Iris pigment epithelial cell (primary cell): ENCODE results near the gene ASTN1.

Experiments
- DNase-seq: peaks from one replicate; pipeline ENCODE4 v3.0.0-alpha.2; 2011; ENCODE audit warnings: low read depth

The ASTN1 gene

DNA sequence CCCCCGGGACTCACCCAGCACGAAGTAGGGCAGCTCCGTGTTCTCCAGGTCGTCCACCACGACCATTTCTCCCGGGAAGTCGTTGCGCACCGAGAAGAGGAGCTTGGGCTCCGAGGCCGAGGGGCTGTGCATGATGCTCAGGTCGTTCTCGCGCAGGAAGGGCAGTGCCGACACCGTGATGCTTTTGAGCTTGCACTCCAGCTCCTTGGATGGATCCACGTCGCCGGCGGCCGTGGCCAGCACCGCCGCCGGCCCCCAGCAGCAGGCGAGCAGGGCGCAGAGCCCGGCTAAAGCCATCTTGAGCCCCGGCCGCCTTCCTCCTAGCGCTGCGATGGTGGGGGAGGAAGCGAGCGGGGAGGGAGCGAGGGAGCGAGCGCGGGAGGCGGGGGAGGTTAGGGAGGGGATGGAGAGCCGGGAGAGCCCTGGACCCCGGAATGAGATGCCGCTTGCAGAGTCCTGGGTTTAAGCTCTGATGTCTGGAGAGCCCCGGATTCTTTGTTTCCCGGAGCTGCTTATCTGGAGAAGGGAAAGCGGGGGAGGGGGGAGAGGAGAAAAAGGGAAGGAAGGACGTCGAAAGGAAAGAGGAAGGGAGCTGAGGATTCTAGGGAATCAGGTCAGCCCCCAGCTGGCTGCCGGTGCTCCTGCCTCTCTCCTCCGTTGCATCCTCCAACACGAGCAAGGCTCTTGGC lies at the start of gene ASTN1:
Gene ASTN1, minus strand, starts transcription at position 333 of the 689 bp plus-strand sequence. Its CDS starts 36 bp downstream, at position 297.
- peak; percentile 1 for DNase-seq

DNA sequence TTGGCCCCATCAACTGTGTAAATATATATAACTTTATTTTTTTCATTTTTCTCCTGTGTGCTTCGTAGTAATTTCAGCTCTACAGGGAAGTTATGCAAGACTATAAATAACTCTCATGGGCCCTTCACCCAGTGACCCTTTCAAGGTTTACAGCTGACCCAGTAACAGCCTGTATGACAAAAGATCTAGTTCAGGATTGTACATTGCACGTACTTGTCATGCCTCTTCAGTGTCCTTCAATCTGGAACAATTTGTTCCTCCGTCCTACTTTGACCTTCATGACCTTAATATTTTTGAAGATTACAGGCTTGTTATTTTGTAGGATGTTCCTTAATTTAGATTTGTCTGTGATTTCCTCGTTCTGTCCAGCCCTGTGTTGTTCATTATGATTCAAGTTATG lies 46.7 kb upstream of the ASTN1 start:
- DNase-seq: no peak

DNA sequence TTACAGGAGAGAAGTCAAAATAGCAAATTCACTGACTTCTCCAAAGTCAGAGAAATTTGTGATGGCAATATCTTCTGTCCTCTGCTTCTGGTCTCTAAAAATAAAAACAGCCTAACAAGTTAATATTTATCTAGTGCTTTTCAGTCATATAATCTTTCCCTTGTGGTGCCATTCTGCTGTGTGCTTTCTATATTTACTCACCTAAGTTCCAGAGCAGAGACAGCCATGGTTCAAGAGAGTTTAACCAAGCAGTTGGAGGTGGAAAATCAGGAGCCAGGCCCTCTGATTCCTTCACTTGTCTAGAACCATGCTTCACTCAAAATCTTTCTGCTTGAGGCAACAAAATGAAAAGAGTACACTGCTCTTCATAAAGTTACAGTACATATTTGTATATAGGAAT lies 45.6 kb upstream of the ASTN1 start:
- no peak for DNase-seq

DNA sequence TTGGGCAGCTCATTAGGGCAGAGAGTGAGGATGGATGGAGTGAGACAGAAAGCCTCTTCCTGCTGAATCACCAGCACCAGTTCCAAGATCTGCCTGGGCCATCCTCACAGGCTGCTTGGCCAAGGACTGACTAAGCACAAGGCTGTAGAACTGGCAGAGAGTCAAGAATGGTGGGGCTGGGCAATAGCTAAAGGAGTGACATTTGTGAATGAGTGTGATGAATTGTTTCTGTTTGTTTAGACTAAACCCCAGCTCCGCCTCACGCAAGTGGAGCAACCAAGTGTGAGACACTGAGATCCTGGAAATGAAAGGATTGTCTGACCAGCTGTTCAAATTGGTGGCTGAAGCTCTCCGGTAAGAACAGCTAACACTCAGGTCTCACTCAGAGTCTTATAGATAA lies 44.8 kb upstream of the ASTN1 start:
- peak; percentile 99 for DNase-seq

DNA sequence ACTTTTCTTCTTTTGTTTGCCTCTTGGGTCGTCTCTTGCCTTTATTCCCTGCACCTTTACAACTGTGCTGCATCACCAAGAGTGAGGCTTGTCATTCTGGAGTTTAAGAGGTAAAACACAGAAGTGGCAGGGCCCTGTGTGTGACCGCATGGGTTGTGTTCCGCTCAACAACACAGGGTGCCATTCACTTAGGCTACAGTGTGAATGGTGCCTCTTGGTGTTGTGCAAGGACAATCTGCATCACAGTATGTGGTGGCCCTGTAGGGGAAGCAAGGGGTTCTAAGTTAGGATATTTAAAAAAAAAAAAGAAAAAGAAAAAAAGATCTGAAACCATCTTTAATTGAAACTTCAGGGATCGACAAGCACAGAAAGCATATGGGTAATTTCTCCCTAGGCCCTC lies 44.4 kb upstream of the ASTN1 start:
- DNase-seq: no peak

DNA sequence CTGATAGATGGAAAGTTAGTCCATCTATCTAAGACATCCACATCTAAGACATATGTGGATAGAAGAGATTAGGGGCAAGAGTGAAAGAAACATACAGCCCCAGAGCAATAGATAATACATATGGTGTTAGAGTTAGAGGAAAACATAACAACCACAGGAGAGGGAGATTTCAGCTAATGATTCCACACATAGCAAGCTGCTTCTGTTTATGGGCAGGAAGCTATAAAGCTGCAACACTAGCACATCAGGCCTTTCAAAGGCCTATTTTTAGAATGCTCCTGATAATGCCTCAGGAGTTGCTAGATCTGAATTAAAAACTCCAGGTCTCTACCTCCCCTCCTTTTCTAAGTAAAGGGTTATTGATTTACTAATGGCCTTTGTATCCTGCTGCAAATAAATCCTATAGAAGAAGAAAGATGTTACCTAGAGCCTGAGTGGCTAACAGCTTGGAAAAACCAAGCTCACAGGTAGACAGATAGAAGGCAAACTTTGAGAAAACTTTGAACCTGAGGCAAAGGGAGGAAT lies 42.4 kb upstream of the ASTN1 start:
- DNase-seq: no peak

DNA sequence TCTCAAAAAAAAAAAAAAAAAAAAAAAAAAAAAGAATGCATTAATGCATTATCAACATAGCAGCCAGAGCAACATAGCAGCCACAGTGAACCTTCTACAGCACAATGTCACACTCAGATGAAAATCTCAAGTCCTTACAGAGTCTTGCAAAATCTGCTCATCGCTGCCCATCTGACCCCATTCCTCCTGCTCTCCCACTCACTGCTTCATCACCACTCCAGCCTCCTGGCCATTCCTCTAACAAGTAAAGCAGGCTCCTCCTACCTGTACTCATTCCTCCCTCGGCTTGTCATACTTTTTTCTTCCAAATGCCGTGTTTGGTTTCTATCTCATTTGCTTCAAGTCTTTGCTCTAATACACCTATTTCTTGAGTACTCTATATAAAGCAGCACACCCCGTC lies 35.8 kb upstream of the ASTN1 start:
- DNase-seq: no peak

DNA sequence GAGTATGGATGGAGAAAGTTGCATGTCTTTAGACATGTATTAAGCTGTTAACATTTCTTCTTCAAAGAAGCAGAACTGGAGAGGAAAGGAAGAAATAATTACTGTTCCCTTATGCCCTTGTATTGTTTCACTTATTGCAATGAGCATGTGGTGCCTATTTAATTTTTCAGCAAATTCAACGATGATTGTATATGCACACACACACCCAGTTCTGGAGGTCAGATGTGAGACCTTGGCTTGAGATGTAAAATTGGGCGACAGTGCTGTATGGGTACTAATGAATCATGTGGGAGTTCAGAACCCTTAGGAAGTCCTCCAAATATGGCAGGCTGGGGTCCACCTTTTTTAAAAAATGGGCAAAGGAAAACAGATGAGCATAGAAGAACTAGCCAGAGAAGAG lies 33.7 kb upstream of the ASTN1 start:
- DNase-seq: no peak

DNA sequence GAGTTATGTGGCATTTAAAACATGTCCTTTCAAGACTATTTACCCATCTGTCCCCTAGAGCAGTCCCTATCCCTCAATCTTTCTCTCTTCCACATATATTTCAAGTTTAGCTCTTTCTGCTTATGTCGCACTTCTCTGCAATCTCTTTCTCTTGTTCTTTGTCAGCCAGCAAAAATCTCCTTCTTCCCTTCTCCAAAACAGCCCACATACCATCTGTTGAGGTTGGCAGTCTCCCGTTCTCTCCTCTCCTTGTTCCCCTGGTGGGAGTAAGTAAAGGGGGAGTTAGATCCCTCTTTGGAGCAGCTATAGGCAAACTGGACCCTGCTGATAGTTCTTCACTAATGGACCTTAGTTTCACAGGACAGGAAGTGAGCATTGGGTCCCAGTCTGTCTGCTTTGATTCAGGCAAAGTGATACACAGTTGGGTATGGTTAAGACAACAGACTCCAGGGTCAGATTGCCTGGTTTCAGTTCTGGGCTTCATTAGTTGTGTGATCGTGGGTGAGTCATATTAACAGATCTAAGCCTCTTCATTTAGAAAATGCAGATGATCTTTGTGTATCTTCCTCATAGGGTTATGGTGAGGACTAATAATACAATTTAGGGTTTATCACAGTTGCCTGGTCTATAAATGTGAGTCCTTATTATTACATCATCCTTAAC lies 25.9 kb upstream of the ASTN1 start:
- no peak for DNase-seq

DNA sequence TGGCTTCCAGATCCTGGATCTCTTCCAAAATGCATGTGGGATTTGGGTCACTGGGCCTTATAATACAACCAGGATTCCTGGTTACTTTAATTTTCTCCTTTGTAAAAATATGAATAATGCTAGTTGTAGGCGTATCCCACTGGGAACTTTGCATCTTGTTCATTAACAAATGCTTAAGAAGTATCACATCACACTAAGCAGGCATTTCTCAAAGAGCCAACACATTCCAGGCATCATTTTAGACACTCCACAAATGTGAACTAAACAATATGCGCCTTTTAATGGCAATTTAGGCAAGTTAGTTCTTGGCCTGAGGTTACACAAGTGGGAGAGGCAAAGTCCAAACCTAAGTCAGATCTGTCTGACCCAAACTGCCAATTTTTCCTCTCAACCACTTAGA lies 22.1 kb upstream of the ASTN1 start:
- no peak for DNase-seq

DNA sequence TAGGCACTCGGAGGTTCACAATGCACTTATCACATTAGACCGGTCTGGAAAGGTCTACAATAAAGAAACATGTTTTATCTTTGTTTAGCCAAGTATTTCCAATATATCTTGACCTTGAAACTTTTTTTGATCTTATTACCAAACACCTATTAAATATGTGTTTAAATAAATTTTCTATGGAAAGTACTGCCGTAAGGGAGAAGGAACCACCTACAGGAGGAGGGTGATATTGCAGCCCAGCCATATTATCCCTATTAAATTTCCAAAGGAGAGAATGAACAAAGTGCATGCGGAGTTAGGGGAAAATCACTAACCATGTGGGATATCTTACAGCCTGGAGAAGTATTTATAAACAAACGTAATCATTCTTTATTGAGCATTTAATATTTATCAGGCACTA lies 20.7 kb upstream of the ASTN1 start:
- DNase-seq: peak; percentile 25

DNA sequence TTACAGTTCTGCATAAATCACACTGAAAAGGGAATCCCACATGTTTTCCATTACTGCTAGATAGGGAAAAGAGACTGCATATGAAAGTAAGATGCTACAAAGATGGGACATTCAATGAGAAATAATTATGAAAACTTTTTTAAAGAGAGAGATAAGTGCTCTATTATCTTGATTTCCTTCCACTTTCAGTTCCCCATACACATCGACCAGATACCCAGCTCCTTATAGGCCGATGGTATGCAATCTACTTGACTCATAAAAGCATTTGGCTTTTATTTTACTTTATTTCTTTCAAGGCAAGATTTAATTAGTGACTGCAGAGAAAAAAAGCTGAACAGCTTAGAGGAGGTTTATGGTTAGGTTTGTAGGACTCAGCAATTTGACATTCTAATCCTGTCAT lies 19.3 kb upstream of the ASTN1 start:
- DNase-seq: no peak

DNA sequence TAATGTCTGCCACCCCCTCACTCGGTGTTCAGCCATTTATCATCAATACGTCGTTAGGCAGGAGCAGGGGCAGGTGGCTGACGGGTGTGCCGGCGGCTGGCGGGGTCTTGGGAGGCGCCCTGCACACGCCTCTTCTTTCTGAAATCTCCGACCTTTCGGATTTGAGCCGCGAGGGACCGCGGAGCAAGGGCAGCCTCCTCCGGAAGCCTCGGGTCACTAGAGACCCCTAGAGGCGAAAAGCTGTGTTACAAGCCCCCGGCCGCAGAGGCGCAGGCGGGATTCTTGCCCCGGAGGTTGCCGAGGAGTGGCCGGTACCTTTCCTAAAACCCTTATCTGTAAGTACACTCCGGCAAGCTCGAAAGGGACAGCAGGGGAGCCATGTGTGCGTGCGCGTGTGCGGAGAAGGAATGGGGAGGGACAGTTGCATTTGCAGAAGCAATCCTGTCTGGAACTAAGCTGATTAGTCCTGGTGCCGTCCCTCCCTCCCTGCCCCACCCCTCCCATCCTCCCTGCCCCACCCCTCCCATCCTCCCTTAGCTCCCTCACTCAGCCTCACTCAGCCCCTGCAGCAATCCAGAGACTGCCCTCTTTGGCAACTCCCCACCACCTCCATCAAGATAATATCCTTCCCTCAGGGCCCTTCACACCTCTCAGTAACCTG lies 17.2 kb upstream of the ASTN1 start:
- DNase-seq: peak; percentile 33

DNA sequence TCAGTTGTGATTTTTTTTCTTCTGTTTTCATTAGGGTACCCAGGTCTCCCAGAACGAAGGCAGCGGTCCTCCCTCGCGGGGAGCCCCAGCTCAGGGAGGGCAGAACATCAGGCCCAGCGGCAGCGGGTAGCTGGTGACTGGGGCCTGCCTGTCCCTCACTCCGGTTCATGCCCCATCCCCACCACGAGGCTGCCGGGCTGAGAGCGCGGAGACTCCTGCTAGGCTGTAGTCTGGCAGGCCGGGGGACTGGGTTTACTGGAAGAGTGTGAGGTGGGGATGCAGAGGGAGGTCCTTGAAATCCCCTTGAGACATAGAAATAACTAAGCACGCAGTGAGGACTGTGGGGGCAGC lies 16.7 kb upstream of the ASTN1 start:
- no peak for DNase-seq

DNA sequence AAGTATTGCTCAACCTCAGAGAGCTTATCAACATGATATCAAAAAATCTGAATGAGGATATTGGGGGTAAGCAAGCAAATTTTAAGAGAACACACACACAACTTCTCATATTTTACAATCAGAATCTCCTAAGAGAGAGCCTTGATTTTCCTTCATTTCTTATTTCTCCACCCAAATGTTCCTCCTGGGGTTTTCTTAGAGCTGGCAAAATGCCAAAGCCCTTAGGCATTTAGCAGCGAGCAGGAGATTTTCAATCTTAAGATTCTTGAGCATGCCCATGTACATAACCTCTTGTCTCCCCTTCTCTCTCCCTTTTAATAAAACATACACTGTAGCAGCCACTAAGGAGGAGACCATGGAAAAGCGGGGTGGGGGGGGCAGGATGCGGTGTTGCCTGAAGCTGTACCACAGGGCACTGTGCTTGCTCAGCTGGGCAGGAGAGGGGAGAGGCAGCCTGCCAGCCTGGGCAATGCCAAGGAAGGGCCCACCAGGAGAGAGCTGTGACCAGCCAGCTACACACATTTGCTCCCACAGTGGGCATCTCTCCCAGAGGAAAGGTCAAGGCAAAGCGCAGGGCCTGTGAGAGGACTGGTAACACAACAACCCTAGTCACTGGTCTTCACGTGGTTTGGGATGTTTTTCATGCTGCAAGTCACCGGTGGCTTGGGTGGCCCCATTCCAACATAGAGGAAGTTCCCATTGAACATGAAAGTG lies 10.6 kb upstream of the ASTN1 start:
- DNase-seq: no peak

DNA sequence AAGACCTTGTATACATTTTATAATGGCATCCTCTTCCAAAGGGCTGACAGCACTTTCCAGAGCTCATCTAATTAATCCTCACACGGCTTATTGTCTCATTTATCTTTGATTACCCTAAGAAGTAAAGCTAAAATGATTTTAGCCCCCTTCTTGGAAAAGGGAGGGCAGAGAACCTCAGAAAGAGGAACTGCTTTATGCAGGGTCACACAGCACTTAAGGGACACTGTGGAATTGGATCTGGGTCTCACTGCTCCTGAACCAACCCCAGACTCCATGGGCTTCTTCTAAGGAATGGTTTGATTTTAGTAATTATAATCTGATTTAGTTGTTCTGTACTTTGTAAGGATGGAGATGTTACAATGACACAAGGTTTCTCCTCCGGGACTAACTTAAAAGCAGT lies 9.5 kb upstream of the ASTN1 start:
- DNase-seq: no peak

DNA sequence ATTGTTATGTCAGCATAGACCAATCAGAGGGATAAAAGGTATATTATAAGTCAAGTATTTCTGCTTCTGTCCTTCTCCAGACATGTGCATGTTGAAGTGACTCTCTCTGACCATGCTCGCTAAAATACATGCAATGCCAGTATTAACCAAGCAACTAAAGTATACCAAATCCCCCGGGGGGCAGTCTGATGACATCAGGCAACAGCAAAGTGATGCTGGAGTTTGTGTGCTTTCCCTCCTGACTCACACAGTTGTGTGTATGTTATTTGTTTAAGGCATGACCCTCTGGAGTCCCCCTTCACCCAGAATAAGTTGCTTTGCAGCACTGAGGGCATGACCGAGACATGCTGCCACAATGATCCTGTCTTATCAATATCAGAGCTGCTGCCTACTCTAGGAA lies 8.4 kb upstream of the ASTN1 start:
- DNase-seq: no peak

DNA sequence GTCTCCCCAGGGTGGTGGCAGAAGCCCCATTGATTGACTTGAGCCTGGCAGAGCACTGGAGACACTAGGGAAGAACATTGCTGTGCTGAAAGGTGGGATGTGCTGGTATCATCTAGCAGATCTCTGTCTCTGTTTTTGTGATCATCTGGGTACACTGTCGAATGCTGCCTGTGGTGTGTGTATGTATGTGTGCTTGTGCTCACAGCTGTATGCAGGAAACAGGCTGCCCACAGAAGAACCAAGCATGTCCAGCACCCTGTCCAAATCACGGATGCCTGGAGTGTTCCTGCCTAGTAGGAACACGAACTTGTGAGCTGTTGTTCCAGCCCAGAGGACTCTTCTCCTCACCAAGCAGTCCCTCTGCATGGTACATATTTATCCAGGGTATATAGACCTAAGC lies 7.8 kb upstream of the ASTN1 start:
- no peak for DNase-seq

DNA sequence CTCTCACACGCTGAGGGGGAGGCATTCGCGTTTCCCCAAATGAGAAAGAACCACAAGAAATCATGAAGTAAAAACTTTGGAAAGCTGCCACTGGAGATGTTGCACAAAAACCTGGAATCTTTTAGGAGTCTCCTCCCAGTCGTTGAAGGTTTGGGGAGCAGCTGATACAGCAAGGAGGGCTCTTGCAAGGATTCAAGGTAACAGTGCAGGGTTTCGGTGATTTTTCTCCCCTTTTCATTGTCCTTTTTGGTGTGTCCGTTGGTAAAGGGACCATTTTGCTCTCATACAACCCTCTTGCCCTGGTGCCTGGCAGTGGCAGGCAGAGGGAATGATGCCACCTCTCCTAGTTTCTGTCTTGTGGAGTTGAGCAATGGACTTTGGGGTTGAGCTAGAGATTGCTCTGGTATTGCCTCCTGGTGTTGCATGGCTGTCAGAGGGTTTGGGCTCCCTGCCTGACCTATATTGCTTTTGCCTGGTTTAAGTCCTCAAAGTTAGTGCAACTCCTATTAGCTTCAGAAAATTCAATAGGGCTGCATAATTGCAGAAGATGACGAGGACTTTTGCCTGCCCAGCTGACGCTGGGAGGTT lies 7.1 kb upstream of the ASTN1 start:
- no peak for DNase-seq

DNA sequence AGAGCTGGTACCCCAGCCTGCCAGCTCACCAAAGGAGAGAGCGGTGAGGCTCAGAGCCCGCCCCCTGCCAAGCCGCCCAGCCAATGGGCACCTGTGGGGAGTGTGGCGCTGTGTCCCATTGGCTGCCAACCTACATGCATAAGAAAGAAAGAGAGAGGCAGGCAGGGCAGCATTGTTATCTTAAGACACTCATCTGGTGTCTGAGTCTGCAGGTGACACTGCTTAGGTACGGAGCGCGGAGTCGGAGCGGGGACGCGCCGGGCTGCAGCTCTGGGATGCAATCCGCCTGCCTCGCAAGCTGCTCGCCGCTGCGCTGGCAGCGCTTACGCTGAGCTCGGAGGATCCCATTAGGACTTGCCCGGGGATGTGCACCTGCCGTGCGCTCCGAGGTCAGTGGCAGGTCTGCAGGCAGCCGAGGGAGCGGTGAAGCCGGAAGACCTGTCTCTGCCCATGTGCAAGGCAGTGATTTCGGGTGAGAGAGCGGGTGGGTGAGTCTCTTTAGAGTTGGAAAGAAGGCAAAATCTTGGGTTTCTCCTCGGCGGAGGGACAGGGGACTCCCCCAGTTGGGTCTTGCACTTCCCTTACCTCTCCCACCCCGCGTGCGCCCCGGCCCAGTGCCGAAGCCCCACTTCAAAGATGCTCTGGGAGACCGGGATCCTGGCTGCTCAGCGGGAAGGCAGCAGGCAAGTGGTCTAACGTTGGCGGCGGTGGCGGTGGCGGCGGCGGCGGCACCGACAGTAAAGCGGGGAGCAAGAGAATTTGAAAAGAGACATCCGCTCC lies 6.4 kb upstream of the ASTN1 start, which contains the start of gene BRINP2:
Gene BRINP2, plus strand, starts transcription at position 203 of the 780 bp plus-strand sequence. CDS start 58,919 bp downstream, outside the sequence.
- DNase-seq: peak; percentile 31

DNA sequence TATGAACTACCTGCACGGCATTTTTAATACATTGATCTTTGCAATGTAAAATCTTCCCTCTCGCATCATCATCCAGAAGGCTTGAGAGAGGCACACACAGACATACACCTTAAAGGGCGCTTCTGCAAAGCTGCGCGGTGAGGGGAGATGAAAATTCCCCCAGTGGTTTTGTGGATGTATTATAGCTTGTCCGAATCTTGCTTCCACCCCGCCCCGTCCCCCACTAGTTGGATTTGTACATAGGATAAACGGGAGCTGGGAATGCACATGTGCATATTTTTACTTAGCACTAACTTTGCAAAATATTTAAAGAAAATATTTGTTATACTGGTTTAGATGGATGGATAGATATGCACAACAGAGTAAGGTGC lies 542 bp upstream of the ASTN1 start:
- no peak for DNase-seq
